Gastrocnemius medialis (tissue), 4 donors: ENCODE measurements around the gene IER5.

Experiments
- CTCF ChIP-seq, 5 experiments: fragments of 450-650 bp in 3 of 5; fragments of 200-600 bp in 2 of 5; sonication (generic) in 2 of 5; IDR thresholded peaks in 4 of 5; conservative IDR thresholded peaks in 1 of 5; 1 replicate in 4 of 5; 2 replicates in 1 of 5; pipeline ENCODE4 v1.5.1; 2016 to 2019; ENCODE audit warnings: antibody characterized with exemption in 5 of 5, mild to moderate bottlenecking in 3 of 5, moderate library complexity in 3 of 5
- POLR2A ChIP-seq, 2 donors: fragments of 450-650 bp; IDR thresholded peaks; one replicate each; pipeline ENCODE4 v1.6.1; 2017; ENCODE audit warnings: antibody characterized with exemption in 2 of 2, mild to moderate bottlenecking in 2 of 2, moderate library complexity in 2 of 2

DNA sequence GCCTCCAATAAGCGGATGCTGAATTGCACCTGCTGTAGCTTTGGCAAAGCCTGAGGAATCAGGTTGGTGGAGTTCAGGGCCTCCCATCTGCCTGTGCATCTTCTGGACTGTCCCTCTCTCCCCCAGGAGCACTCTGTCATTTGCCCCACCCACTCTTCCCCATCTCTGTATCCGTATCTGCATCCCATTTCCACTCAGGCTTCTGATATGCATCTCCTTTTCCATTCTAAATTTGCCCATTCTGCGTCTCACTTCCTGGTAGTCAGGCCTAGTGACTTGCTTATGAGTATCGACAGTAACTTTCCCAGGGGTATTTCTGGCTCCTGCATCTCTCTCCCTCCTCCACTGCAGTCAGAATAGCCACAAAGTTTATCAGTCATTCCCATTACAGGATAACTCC, 39.1 kb upstream of the IER5 start:
- TF ChIP-seq CTCF (IDR thresholded peaks at IDR 0.05 in 4 of 5, conservative IDR thresholded peaks at IDR 0.05 in 1 of 5) (no peak), POLR2A (IDR thresholded peaks at IDR 0.05) (no peak)
